Measurements from ENCODE around the gene ALKBH3. TPM values are rescaled to one million over a fixed set of nuclear protein-coding genes. Genes with fewer than 3 reads are reported as not detected.
A peak's percentile ranks its signal among the peaks of the same experiment; 100 is the strongest.

ALKBH3 gene
- total RNA-seq, 1 experiment from 2014 or later = 18.8 TPM

DNA sequence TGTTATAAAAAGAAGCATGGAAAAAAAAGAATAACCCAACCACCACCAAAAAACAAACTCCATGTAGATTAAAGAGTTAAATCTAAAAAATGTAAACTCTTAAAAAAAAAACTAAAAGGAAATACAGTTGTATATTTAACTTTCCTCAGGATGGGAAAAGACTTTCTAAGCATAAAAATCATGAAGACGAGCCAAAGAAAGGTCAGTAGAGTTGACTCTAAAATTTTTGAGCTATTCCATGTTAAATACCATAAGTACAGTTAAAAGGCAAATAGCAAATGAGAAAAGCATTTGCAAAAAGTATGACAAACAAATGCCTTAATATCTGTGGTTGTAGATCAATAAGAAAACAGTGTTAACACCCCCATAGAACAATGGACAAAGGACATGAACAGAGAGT, 33.8 kb downstream of the ALKBH3 start:
- H2BK5ac ChIP-seq (ENCODE audit: insufficient read length, low read length) = no peak overlapping the region
- no peak overlapping the region for H3K23ac ChIP-seq (ENCODE audit: insufficient read length, low read depth, low read length)
- no peak overlapping the region for H3K27ac ChIP-seq (ENCODE audit: insufficient read length, low read depth, low read length)
- no peak overlapping the region for H2AK5ac ChIP-seq (ENCODE audit: insufficient read length, low read length)
- no peak overlapping the region for H4K8ac ChIP-seq (replicated peaks; ENCODE audit: insufficient read length, low read depth, low read length)
- no peaks in the 10 kb centered on the region for H3K79me2 ChIP-seq (ENCODE audit: insufficient read depth, low read length)
- Mint-ChIP-seq H3K27me3 (ENCODE audit: low read depth) (no peaks in the 10 kb centered on the region), H3K4me1 (peaks cover 17 to 19% of the 10 kb centered on the region in 2 experiments), H3K27ac (peak overlapping the region in 1 of 3 experiments; percentile 88; a peak in 2 of 7 replicates), H3K4me3 (no peak overlapping the region; a peak in 1 of 5 replicates), H3K36me3 (ENCODE audit: insufficient read depth in 1 of 3, low read depth in 3 of 3) (peaks cover 1 to 11% (median 10%) of the 10 kb centered on the region in 3 experiments; a peak in 5 of 7 replicates), H3K9me3 (no peaks in the 10 kb centered on the region)
- no peak overlapping the region for H3K18ac ChIP-seq (ENCODE audit: insufficient read length, low read depth, low read length)
- no peaks in the 10 kb centered on the region for H3K79me1 ChIP-seq (ENCODE audit: insufficient read depth, low read depth, low read length, poor library complexity, severe bottlenecking)
- H2BK120ac ChIP-seq (ENCODE audit: low read depth, low read length, poor library complexity, severe bottlenecking) = no peak overlapping the region
- no peak overlapping the region for H3K4me2 ChIP-seq (ENCODE audit: insufficient read depth, insufficient read length, low read length)
- no peak overlapping the region for H3K56ac ChIP-seq (ENCODE audit: insufficient read length, low read depth, low read length)
- H2AFZ ChIP-seq (ENCODE audit: low read length) = no peak overlapping the region
- WGBS (ENCODE audit: extremely low coverage, insufficient read length, low lambda C conversion rate) = no CpG with 5 or more reads among the region's 1 CpG
- no peaks in the 10 kb centered on the region for H4K20me1 ChIP-seq (ENCODE audit: control insufficient read depth, insufficient read depth, insufficient read length)
- no peak overlapping the region for H2BK15ac ChIP-seq (ENCODE audit: low read depth, low read length)
- no peak overlapping the region for H3K4ac ChIP-seq (ENCODE audit: low read depth, low read length)
- no peak overlapping the region for H3K14ac ChIP-seq (ENCODE audit: insufficient read depth, low read length)
- H3T11ph ChIP-seq (ENCODE audit: low read length) = no peak overlapping the region
- no peaks in the 10 kb centered on the region for H3K23me2 ChIP-seq (ENCODE audit: insufficient read length, low read depth, low read length, poor library complexity, severe bottlenecking)
- no peaks in the 10 kb centered on the region for H3K9me3 ChIP-seq (ENCODE audit: control insufficient read depth, low read depth, low read length)
- H3K4me1 ChIP-seq (ENCODE audit: insufficient read depth, low read length) = no peaks in the 10 kb centered on the region; the same call in 1 of the 2 replicates
- no peak overlapping the region for H3K9ac ChIP-seq (ENCODE audit: extremely low read depth, insufficient read length, low read length)
- no peak overlapping the region for H4K91ac ChIP-seq (ENCODE audit: insufficient read length, low read depth, low read length)
- no peak overlapping the region for H4K5ac ChIP-seq (ENCODE audit: insufficient read length, low read depth, low read length)
- H3K27me3 ChIP-seq (ENCODE audit: insufficient read depth, low read length) = no peaks in the 10 kb centered on the region
- H2BK20ac ChIP-seq (ENCODE audit: low read depth, low read length, poor library complexity, severe bottlenecking) = no peak overlapping the region
- no peak overlapping the region for H2BK12ac ChIP-seq (ENCODE audit: insufficient read length, low read depth, low read length)
- TF ChIP-seq, protein P1, sequence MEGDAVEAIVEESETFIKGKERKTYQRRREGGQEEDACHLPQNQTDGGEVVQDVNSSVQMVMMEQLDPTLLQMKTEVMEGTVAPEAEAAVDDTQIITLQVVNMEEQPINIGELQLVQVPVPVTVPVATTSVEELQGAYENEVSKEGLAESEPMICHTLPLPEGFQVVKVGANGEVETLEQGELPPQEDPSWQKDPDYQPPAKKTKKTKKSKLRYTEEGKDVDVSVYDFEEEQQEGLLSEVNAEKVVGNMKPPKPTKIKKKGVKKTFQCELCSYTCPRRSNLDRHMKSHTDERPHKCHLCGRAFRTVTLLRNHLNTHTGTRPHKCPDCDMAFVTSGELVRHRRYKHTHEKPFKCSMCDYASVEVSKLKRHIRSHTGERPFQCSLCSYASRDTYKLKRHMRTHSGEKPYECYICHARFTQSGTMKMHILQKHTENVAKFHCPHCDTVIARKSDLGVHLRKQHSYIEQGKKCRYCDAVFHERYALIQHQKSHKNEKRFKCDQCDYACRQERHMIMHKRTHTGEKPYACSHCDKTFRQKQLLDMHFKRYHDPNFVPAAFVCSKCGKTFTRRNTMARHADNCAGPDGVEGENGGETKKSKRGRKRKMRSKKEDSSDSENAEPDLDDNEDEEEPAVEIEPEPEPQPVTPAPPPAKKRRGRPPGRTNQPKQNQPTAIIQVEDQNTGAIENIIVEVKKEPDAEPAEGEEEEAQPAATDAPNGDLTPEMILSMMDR (conservative IDR thresholded peaks at IDR 0.05) = no peak
- DNase-seq = no peak

Data from H9 (cell line).